Neural crest cell (in vitro differentiated cells): ENCODE data around the gene ANK3. TPM values are rescaled to one million over a fixed set of nuclear protein-coding genes. Genes with fewer than 3 reads are reported as not detected.

Experiments used
- DNase-seq: peaks from one replicate; pipeline ENCODE4 v3.0.0; 2021; ENCODE audit warnings: low read depth, mixed read lengths, low spot score
- H3K27ac Mint-ChIP-seq: one replicate; pipeline ENCODE4 v1.8.0; 2021; ENCODE audit warnings: mild to moderate bottlenecking, mixed read lengths; ENCODE audit not compliant: unreplicated experiment
- H3K27me3 Mint-ChIP-seq: 2 replicates; pipeline ENCODE4 v1.8.0; 2021; ENCODE audit warnings: low read depth, mild to moderate bottlenecking, mixed read lengths
- H3K36me3 Mint-ChIP-seq: 2 replicates; pipeline ENCODE4 v1.8.0; 2021; ENCODE audit warnings: low read depth, mild to moderate bottlenecking, mixed read lengths
- H3K4me1 Mint-ChIP-seq: 2 replicates; pipeline ENCODE4 v1.8.0; 2021; ENCODE audit warnings: mixed read lengths
- H3K4me3 Mint-ChIP-seq: one replicate; pipeline ENCODE4 v1.8.0; 2021; ENCODE audit warnings: mild to moderate bottlenecking, mixed read lengths
- H3K9me3 Mint-ChIP-seq: 2 replicates; pipeline ENCODE4 v1.8.0; 2021; ENCODE audit warnings: mixed read lengths
- CTCF ChIP-seq: fragments of 200-600 bp; sonication (generic); conservative IDR thresholded peaks from 2 replicates; pipeline ENCODE4 v1.5.0; 2021; ENCODE audit warnings: antibody characterized with exemption, mild to moderate bottlenecking
- total RNA-seq: library from RNA; stranded (reverse); gene quantifications from 2 replicates; pipeline ENCODE4 v1.2.1, GENCODE V29; 2021

The ANK3 gene
- total RNA-seq, 1 donor from 2014 or later, result 45.2 TPM

- peaks cover 13% of the 10 kb centered on the region for H3K9me3 Mint-ChIP-seq
- H3K27ac Mint-ChIP-seq, result no peak overlapping the region
- H3K4me1 Mint-ChIP-seq, result no peaks in the 10 kb centered on the region
- DNase-seq, result no peak
- H3K27me3 Mint-ChIP-seq, result no peaks in the 10 kb centered on the region
- peaks cover 7% of the 10 kb centered on the region for H3K36me3 Mint-ChIP-seq
- TF ChIP-seq CTCF, result no peak
- H3K4me3 Mint-ChIP-seq, result no peak overlapping the region
Observed at GRCh38 chr10:59980356-59980755, 409.3 kb downstream of the ANK3 start.

DNA sequence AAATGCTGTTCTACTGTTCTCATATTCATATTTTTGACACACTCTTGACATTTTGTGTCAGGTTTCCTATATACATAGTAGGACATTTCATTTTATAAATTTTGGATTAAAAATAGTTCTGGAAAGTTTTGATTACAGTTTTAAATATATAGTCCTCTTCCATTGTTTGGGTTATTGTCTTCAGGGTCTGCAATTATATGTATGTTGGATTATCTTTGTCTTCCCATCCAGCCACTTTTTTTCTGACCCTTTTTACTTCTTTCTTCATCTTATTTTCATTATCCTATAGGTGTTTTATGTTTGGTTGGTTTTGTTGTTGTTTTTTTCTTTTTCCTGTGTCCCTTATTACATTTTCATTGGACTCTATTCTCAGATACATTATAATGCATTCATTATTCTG lies 412.2 kb downstream of the ANK3 start:
- DNase-seq, result no peak
- H3K4me1 Mint-ChIP-seq, result no peaks in the 10 kb centered on the region
- H3K9me3 Mint-ChIP-seq, result peaks cover 16% of the 10 kb centered on the region
- no peak overlapping the region for H3K4me3 Mint-ChIP-seq
- no peak for TF ChIP-seq CTCF
- no peaks in the 10 kb centered on the region for H3K27me3 Mint-ChIP-seq
- H3K36me3 Mint-ChIP-seq, result peaks cover 7% of the 10 kb centered on the region
- no peak overlapping the region for H3K27ac Mint-ChIP-seq

DNA sequence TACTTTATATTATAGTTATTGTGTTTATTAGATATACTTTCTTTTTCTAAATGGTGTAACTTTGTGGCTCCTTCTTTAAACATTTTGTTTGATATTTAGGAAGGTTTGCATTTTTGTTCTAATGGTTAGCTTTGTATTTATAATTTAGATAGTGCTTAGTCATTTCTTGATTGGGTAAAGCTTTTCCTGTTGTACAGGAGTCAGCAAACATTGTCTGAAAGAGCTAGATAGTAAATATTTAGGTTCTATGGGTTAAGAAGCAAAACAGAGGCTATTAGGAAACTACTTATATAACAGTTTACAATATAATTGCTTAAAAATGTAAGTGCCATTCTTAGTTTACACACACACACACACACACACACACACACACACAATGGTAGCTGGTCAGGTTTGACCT lies 412.8 kb downstream of the ANK3 start:
- TF ChIP-seq CTCF, result no peak
- no peaks in the 10 kb centered on the region for H3K4me1 Mint-ChIP-seq
- no peak overlapping the region for H3K27ac Mint-ChIP-seq
- H3K27me3 Mint-ChIP-seq, result no peaks in the 10 kb centered on the region
- H3K36me3 Mint-ChIP-seq, result peaks cover 7% of the 10 kb centered on the region
- peaks cover 16% of the 10 kb centered on the region for H3K9me3 Mint-ChIP-seq
- no peak for DNase-seq
- H3K4me3 Mint-ChIP-seq, result no peak overlapping the region
